Heart right ventricle (tissue), 16 donors: Measurements from ENCODE around the gene MAPK6. TPM values are rescaled to one million over a fixed set of nuclear protein-coding genes. Genes with fewer than 3 reads are reported as not detected.
"Not testable (repeated sequence)": the region's sequence is repeated elsewhere in the genome, so short reads cannot be mapped to it uniquely, and the experiment has no call there.

ENCODE experiments used
- ATAC-seq, 8 donors: fragments of 200-7000 bp; cut with Tn5 transposase; one replicate each; pipeline ENCODE4 v1.9.1; 2020; ENCODE audit warnings: mild to moderate bottlenecking in 8 of 8, moderate library complexity in 8 of 8, moderate number of reproducible peaks in 1 of 8
- DNase-seq, 2 donors: peaks; one replicate each; pipeline ENCODE4 v3.0.0-alpha.2; 2020
- H3K27ac ChIP-seq, 10 donors: fragments of 200-600 bp; sonication (generic) in 2 of 10; one replicate each; pipeline versions ENCODE4 v1.5.0 to v1.8.0; 2020 to 2022; ENCODE audit warnings: mild to moderate bottlenecking in 3 of 10
- H3K27me3 ChIP-seq, 7 donors: fragments of 200-600 bp; one replicate each; pipeline ENCODE4 v1.8.0; 2021 to 2022; ENCODE audit warnings: mild to moderate bottlenecking in 2 of 7
- H3K36me3 ChIP-seq, 9 donors: fragments of 200-600 bp; sonication (generic) in 1 of 9; one replicate each; pipeline versions ENCODE4 v1.5.0 to v1.8.0; 2020 to 2022; ENCODE audit warnings: mild to moderate bottlenecking in 2 of 9
- H3K4me1 ChIP-seq, 9 donors: fragments of 200-600 bp; sonication (generic) in 1 of 9; one replicate each; pipeline versions ENCODE4 v1.5.0 to v1.8.0; 2020 to 2022; ENCODE audit warnings: mild to moderate bottlenecking in 4 of 9
- H3K4me3 ChIP-seq, 10 donors: fragments of 200-600 bp; sonication (generic) in 2 of 10; one replicate each; pipeline versions ENCODE4 v1.5.0 to v1.8.0; 2020 to 2022; ENCODE audit warnings: mild to moderate bottlenecking in 7 of 10, moderate library complexity in 2 of 10
- H3K9me3 ChIP-seq, 11 donors: fragments of 200-600 bp in 10 of 11; sonication (generic) in 2 of 11; one replicate each; pipeline versions ENCODE4 v1.5.0 to v1.8.0; 2013 to 2022; ENCODE audit warnings: mild to moderate bottlenecking in 2 of 11, control low read depth in 1 of 11, moderate library complexity in 1 of 11
- CTCF ChIP-seq, 9 donors: fragments of 200-600 bp; sonication (generic) in 2 of 9; IDR thresholded peaks; one replicate each; pipeline versions ENCODE4 v1.5.0 to v1.8.0; 2021 to 2022; ENCODE audit warnings: antibody characterized with exemption in 9 of 9, mild to moderate bottlenecking in 5 of 9, moderate library complexity in 1 of 9
- WGBS, 2 donors: extraction: QIAGEN DNeasy Blood & Tissue Kit; methylation state at CpG; one replicate each; pipeline ENCODE4 v1.1.7; 2013; ENCODE audit warnings: inconsistent platforms in 1 of 2; 5-methylcytosine and 5-hydroxymethylcytosine counted together
- intact Hi-C, 10 donors: fragments of 100-400 bp; cut with DNase I; formaldehyde crosslinking; loops; one replicate each; pipeline versions ENCODE4 v1.11.1 to v1.14.2; 2022
- polyA plus RNA-seq, 2 donors: library from polyadenylated mRNA; stranded (reverse); fragments of 200-250 nt; gene quantifications; one replicate each; pipeline ENCODE4 v1.2.3, GENCODE V29; 2013
- total RNA-seq, 10 donors: library from RNA; stranded (reverse); fragmentation: NEBNext Ultra II Directional in 3 of 10; extraction: Animal tissue kit (Norgen Biotek cat#: 25700) in 3 of 10; gene quantifications; one replicate each; pipeline versions ENCODE4 v1.2.1 to v1.2.4, GENCODE V29; 2021 to 2023
- donor health status: Arrhythmogenic right ventricular cardiomyopathy.
- donor health status: ischemic (EF 13 %, LVEDD 7.1; RV severe dilation, severe dysfunction).
- donor health status: healthy with polysubstance abuse.
- donor health status: DM: no; HTN: yes; CAD: no.
- donor health status: DM: no; HTN: no; CAD: no.
- donor health status: ischemic (EF 25% LVEDD 6.9; RV normal size, moderate dysfunction).
- donor health status: ischemic (EF 25% LVEDD 5.7; RV mildly dilated, moderate dysfunction).
- donor health status: healthy.
- donor health status: DM: yes; HTN: yes; CAD: no.
- donor health status: Ischemic cardiomyopathy.
- donor health status: ischemic (EF 35%, LVEDD 5.7; RV mildly dilated, moderate dysfunction).
- donor health status: nonischemic (EF 11% LVEDD 7.7; RV severe dilation, severe dysfunction).
- donor health status: DM: yes; HTN: yes; CAD: no.
- donor health status: PGD.
- donor health status: ischemic (EF 29% LVEDD 5.4; RV normal size, mild dysfunction).
- donor health status: nonischemic (EF 23%, LVEDD 6.1; RV moderate dilation, normal function).

The MAPK6 gene
- total and polyA plus RNA-seq, 12 donors = 4.2 to 21.8 (median 17.9) TPM

- Histone ChIP-seq H3K27me3 (no peaks in the 10 kb centered on the region), H3K27ac (no peak overlapping the region), H3K4me3 (no peak overlapping the region), H3K36me3 (no peaks in the 10 kb centered on the region), H3K4me1 (peaks cover 0 to 21% (median 0%) of the 10 kb centered on the region in 9 donors), H3K9me3 (no peaks in the 10 kb centered on the region)
- 44% methylated on average over 13 of the region's 13 CpGs for WGBS, 2 donors
- peak; percentile 83 for DNase-seq
- peak in 7 of 8 donors; percentile 71 to 90 (median 85) for ATAC-seq
- intact Hi-C loops = loop anchor here in 9 of 10 donors (1.0 to 10.0 kb wide), 7 partner anchors 96 to 108 kb away; partner anchors contain the start of gene LEO1 (in 2 of the 9)
- peak; percentile 70 to 94 (median 90) for TF ChIP-seq CTCF (IDR thresholded peaks at IDR 0.05)
Measured at GRCh38 chr15:52078876-52079700, 60.1 kb downstream of the MAPK6 start.

GRCh38 chr15:52080031-52080430 is 61.0 kb downstream of the MAPK6 start:
- no peak for TF ChIP-seq CTCF (IDR thresholded peaks at IDR 0.05)
- ATAC-seq (no peak), DNase-seq (no peak)
- 74 to 78% methylated on average over 5 of the region's 5 CpGs for WGBS, 2 donors
- Histone ChIP-seq H3K4me1 (peaks cover 0 to 21% (median 0%) of the 10 kb centered on the region in 9 donors), H3K27me3 (no peaks in the 10 kb centered on the region), H3K27ac (no peak overlapping the region), H3K36me3 (no peaks in the 10 kb centered on the region), H3K4me3 (no peak overlapping the region), H3K9me3 (no peaks in the 10 kb centered on the region)
- intact Hi-C loops = no loop called here

DNA sequence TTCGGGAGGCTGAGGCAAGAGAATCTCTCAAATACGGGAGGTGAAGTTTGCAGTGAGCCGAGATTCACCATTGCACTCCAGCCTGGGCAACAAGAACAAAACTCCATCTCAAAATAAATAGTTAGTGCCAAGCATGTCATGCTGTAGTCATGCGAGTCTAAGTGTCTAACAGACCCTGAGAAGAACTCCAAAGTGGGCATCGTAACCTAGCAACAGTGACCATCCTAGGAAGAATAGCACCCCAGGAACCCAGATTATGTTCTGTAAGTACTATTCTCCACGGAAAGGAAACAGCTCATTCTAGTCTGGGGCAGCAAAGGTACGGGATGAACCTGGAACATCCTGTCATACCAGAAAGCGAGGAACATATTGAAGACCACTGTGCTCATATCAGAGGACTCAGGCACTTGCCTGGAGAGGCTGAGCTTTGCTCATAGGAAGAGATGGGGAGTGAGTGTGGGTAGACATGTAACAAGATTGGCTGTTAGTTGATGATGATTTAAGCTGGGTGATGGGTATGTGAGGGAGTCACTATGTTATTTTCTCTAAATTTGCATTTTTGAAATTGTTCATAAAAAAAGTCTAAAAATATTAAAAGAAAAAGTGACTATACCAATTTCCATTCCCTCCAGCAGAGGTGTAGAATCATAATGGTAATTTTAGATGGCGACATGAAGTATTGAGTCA is 61.8 kb downstream of the MAPK6 start:
- Histone ChIP-seq H3K27me3 (no peaks in the 10 kb centered on the region), H3K36me3 (no peaks in the 10 kb centered on the region), H3K27ac (no peak overlapping the region), H3K4me1 (peaks cover 0 to 23% (median 0%) of the 10 kb centered on the region in 9 donors), H3K4me3 (no peak overlapping the region), H3K9me3 (peaks cover 0 to 2% (median 0%) of the 10 kb centered on the region in 11 donors)
- DNase-seq (no peak), ATAC-seq (no peak)
- 86 to 88% methylated on average over 9 of the region's 9 CpGs for WGBS, 2 donors
- TF ChIP-seq CTCF (IDR thresholded peaks at IDR 0.05) = no peak
- intact Hi-C loops = no loop called here

- Histone ChIP-seq H3K36me3 (no peaks in the 10 kb centered on the region), H3K4me1 (peaks cover 0 to 20% (median 0%) of the 10 kb centered on the region in 9 donors), H3K9me3 (peaks cover 0 to 18% (median 10%) of the 10 kb centered on the region in 11 donors), H3K27me3 (no peaks in the 10 kb centered on the region), H3K4me3 (no peak overlapping the region), H3K27ac (no peak overlapping the region)
- intact Hi-C loops = no loop called here
- DNase-seq (no peak), ATAC-seq (no peak)
- whole genome bisulfite sequencing, 2 donors = 69 to 86% methylated on average over 5 of the region's 5 CpGs
- TF ChIP-seq CTCF (IDR thresholded peaks at IDR 0.05) = no peak
Measured at GRCh38 chr15:52082197-52083036, 63.4 kb downstream of the MAPK6 start.

DNA sequence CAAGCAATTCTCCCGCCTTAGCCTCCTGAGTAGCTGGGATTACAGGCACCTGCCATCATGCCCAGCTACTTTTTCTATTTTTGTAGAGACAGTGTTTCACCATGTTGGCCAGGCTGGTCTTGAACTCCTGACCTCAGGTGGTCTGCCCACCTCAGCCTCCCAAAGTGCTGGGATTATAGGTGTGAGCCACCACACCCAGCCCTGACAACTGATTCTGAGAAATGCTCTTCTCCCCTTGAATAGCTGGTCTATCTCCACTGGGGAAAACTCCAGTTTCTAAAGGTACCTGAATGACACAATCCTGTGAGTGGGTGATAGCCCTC is 64.0 kb downstream of the MAPK6 start:
- H3K4me1 ChIP-seq = peaks cover 0 to 20% (median 0%) of the 10 kb centered on the region in 9 donors
- peaks cover 0 to 18% (median 10%) of the 10 kb centered on the region in 11 donors for H3K9me3 ChIP-seq
- H3K27me3 ChIP-seq, H3K36me3 ChIP-seq, H3K27ac ChIP-seq, DNase-seq, H3K4me3 ChIP-seq, intact Hi-C loops, ATAC-seq: not testable (repeated sequence)
- 96 to 97% methylated on average over 1 of the region's 1 CpG for WGBS, 2 donors
